HG03175 (cell line): ENCODE data around the gene ARSB.

Source experiments
- ATAC-seq: cut with Tn5 transposase; IDR thresholded peaks from one replicate; pipeline ENCODE4 v1.9.1; 2021; ENCODE audit warnings: mild to moderate bottlenecking, moderate library complexity; ENCODE audit not compliant: unreplicated experiment

ARSB gene

DNA sequence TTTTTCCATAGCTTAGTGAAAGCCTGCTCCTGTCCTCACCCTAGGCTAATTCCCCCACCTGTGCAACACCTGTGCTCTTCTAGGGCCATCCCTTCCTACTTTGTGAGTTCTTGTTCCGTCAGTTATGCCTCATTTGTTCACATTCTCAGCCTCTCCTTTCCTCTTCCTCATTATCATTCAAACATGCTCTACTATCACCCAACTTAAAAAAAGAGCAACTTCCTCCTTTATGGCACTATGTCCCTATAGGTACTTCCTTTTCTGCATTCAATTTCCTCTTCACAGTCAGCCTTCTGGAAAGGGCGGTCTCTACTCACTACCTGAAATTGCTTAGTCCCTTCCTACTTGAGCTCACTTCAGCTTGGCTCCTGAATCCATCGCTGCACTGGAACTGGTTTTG, 224.7 kb downstream of the ARSB start:
- ATAC-seq: no peak

DNA sequence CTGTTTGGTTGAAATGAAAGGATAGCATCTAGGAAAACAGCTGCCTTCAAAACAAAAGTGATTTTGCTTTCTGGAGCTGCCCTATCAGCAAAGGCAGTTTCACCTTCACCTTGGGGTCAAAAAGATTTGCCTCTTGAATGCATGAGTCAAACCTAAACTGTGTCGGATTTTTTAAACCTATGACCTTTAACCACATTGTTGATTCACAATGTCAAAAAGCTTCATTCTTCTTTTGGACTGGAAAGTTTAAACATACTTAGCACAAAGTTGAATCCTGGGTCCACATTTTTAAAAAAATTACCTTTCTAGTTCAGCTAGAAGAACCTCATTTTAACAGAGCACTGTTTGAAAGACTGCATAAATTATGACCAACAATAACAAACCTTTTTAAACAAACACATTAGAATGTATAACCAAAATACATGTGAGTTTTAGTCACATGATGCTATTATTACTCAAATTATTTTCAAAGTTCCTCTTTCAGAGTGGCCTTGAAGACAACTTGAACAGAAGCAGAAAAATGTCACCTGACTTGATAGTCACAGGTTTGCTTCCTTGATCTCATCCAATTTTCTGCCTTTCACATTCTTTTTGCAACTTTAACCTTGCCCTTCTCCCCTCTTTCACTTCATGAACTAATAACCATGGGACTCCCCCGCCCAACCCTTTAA, 226.8 kb downstream of the ARSB start:
- ATAC-seq: peak; percentile 71

DNA sequence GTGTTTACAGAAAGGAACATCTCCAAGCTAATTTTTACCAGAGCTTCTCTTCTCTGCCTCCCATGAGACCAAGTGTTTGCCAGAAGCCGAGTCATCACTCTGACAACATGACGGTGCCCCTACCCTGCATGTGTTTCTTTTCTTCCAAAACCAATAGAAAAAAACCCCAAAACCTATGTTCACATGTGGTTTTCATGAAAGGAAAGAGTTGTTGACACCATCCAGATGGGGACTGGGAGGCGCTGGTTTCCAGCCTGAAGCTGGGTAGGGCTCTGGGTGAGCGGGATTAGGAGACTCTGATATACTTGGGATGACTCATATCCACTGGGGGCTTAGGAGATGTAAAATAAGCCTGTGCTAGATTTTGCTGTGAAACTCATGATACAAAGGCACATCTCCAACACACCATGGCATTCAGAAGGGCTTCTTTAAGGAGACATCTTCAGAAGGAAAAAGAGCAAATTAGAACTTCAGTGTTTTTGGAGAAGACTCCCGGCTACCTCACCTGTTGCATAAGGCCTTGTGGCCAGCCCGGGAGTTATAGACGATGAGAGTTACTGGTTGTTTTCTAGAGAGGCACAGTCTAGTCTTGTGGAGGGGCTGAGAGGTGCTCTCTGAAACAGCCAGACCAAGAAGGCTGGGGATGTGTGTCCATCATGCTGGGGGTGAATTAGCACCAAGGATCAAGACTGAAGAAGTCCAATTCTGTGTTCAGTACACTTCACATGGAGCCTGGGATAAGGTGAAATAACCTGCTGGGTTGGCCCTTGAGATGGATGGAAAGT, 227.6 kb downstream of the ARSB start:
- ATAC-seq: peak; percentile 42

DNA sequence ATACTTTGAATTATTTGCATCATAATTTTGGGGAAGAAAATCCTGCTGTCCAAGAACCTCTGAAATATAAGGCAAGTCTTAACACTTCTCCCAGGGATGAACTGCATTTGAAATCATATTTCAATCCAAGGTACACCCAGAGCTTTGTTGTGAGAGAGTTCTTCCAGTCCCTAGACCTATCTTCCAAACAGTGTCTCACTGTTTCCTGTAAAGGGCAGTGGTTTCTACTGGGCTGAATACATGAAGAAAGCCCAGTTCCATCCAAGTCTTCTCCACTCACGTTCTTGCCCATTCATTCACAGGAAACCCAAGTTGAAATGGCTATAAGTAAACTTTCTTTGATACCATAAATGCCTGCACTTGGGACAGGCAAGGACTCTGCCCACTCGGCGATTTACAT, 228.3 kb downstream of the ARSB start:
- no peak for ATAC-seq

DNA sequence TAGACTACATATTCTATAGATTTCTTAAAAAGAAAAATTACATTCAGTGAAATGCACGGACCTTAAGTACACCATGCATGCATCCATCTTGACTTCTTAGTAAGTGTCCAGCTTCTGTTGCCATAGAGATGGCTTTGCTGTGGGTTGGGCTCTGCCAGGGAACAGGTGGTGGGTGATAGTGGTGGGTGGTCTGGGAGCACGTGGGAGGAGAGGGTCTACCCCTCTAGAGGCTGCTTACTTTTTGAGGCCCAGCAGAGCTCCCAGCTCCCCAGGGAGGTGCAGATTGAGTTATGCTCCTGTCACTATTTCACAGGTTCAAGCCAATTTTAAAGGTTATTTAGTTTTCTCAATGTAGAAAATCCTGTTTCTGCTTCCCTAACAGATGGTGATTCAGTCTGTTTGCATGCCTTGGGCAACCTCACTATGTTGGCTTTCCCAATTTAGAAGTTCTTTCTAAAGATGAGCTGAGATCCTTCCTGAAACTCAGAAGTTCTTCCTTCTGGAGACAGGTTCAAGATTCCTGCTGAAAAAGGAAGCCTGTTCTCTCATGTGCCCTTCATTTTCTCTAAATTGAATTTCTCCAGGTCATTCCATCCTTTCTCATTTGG, 229.2 kb downstream of the ARSB start:
- ATAC-seq: no peak

DNA sequence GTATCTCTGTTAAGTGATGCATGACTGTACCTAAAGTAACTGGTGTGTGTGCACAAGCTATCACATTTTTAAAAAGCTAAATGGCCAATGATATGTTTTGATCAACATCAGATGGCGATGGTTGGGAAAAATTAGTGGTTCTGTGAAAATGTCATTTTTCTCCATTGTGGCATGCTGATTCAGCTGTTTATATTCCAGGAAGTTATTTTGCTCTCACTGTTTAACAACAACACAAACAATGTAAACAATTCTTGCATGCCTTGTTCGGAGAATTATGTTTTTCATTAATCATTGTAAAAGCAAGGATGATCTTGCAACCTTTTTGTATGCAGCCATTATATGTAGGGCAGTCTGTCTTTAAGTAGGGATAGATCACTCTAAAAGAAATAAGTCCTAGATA, 230.5 kb downstream of the ARSB start:
- ATAC-seq: no peak

DNA sequence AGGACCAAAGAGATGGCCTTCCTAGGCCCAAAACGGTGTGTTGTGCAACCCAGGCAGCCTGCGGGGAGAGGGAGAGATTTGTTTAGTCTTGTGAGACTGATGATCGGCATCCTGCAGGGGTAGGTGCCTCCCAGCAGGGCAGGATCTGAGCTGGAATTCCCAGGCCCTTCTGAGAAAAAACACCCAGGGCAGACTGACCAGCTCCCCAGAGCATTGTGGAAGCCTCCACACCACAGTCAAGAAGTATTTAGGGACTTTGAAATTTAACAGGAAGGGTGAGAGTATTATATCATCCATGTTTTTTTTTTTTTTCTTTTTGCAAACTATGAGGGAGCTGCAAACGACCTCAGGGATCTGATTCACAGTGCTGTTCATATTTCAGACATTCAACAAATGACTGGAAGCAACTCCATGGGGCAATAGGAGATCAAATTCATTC, 232.0 kb downstream of the ARSB start:
- no peak for ATAC-seq

DNA sequence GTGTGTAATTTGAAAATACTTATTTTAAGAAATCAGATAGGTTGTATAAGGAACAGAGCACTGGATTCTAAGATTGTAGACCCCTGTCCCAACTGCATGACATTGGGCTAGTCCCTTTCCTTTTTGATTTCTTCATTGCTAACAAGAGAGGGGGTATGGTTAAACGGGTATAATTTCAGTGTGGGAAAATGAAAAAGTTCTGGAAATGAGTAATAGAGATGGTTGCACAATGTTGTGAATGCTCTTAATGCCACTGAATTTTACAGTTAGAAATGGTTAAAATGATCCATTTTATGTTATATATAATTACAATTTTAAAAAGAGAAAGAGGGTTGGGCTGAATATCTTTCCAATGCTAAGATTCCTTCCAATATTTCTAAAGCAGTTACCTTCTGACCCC, 233.2 kb downstream of the ARSB start:
- ATAC-seq: no peak

DNA sequence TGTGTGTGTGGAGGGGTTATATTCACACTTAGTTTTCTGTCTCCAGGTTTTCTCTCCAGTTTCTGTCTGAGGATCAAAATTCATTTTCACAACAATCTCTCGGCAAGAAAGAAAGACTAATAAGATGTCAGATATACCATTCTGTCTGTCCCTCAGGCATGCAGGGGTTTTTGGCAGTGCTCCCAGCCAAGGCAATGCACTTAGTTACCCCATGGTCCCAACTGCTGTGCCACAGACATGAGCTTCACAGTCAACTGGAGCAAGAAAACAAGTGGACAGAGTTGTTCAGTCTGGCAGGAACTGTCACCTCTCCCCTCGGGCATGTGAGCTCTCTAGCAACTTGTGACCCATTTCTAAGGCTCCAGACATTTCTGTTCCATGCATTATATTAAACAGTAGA, 234.8 kb downstream of the ARSB start:
- ATAC-seq: no peak

DNA sequence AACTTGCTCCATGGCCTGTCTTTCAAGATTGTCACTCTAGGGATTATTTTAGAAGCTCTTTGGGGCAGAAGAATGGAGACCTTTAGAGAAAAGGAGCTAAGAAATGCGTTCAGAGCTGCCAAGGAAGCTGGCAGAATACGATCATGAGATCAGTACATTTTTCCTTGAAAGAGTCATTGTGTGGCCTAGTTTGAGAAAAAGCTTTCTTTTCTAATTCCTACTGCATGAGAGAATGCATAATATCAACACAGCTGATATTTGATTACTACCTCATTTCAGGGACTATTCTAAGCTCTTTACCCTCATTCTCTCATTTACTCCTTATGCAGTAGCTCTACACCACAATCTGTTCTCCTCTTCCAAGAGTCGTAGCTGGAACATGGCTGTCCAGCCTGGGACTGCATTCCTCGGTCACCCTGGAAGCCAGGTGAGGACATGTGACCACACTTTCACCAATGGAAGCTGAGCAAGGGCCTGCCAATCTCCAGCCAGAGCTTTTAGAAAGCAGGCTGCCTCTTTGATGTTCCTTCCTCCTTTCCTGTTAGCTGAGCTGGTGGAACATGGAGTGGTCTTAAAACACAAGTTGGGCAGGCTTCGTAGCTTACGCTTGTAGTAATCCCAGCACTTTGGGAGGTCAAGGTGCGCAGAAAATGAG, 237.3 kb downstream of the ARSB start:
- ATAC-seq: no peak

DNA sequence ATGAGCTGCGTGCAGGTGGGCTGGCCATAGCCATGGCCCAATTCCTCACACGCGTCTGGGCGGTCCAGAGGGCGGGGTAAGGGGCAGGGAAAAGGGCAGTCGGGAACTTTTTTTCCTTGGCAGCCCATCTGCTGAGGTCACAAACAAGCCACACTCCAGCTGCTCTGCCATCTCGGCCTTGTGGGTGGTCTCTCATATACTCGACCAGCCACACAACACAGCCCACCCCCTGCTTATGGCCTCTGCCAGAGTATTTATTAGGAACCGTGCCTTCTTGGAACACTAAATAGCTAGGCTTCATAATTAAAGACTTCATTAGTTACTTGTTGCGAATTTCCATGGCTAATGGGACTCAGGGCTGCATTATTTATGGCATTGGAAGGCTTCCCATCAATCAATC, 238.1 kb downstream of the ARSB start:
- ATAC-seq: no peak

DNA sequence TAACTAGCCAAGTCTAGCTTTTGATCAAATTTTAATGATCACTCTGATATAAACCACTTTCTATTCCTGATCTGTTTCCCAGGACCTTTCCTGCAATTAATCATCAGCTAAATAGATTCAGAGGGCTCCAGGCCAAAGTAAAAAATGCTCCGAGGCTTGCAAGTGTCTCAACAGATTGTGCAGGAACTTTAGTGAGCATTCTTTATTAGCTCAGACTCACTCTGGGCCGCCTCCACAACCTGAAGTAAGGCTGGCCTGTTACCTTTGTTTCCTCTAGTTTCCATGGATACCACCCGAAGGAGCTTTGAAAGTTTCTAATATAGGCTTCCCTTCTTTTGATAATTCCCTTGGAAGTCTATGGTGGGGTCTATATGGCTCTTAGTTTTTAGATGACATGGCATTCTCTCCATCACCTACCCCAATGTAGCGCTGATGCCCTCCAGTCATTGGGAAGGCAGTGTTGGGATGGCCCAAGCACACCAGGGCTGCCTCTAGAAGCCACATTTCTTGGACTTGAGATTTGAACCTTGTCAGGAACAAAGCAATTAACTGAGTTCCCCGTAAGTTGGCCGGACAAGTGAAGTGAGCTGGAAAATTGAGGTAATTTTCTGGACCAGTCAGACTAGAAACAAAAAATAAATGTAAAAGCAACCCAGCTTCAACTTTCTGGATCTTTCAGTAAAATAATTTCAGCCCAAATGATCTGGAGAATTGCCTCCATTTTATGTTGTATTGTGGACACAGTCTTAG, 238.9 kb downstream of the ARSB start:
- no peak for ATAC-seq

DNA sequence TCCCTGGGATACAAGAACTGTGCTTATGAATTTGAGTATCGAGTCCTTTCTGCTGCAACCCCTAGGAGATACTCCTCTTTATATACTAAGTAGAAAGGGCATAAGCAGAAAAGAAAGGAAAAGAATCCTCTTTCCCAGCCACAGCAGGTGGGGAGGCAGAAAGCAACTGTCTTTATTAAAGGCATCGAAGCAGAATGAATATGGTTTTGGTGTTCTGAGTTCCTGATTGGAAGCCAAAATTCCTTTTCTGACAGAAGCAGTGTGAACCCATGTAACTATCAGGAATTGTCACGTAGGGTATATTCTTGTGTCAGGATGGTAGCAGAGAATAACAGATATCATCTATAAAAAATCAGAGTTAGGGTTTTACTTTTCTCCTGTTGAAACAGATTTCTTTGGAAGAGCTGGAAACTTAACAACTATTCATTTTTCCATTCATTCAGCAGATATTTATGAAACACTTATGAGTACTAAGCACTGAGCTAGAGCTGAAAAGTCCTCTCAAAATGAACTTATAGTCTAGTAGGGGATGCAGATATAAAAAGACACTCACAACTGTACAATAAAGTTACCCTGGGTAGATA, 240.1 kb downstream of the ARSB start:
- no peak for ATAC-seq

DNA sequence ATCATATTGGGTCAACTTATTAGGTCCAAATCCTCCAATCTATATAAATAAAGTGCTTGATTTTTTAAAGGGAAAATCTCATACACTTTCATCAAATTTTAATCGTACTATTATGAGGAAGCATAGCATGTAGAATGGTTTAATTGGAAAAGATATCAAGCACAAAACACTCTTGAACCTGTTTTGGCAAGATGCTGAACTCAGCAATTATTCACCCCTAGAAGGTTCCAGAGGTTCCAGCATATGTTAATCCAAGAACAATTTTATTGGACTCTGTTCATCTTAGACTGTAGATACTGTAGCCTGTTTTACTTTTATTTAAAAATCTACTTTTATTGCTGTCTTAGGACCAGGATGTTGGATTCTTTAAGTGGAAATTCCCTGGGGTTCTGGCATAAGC, 244.1 kb downstream of the ARSB start:
- no peak for ATAC-seq

DNA sequence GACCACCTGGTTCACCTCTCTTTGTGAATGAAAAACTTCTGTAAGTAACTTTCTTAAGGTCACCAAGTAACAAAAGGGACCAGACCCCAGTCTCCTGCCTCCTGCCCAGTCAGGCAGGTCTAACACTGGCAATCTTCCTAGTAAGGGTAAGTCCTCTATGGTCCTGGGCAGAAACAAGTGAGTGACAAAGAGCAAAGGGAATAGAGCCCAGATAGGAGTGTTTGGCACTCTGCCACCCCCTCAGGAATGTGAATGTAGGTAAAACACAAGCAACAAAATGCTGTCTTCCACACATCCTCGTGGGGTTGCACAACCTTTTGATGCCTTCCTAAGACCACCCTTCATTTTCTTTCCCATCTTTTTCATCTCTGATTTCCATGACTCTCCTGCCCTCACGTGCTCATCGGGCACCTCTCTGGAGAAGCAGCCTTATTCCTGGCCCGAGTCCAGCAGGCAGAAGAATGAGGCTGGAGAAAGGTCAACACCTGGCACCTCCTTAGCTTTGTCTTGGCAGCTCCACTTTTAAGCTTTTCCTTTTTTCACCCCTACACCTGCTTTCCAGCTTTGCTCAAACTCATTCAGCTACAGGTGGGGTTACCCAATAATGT, 246.3 kb downstream of the ARSB start:
- ATAC-seq: no peak

DNA sequence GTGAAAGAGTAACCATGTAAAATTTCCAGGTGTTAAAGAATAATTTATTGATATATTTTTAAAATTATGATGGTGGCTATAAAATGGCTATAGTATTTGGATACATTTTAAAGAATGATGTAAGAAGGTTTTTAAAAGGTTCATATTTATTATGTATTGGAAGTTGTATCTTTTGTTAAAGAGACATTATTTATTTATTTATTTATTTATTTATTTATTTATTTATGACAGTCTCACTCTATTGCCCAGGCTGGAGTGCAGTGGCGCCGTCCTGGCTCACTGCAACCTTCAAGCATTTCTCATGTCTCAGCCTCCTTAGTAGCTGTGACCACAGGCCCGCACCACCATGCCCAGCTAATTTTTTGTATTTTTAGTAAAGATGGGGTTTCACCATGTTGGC, 247.0 kb downstream of the ARSB start:
- no peak for ATAC-seq

DNA sequence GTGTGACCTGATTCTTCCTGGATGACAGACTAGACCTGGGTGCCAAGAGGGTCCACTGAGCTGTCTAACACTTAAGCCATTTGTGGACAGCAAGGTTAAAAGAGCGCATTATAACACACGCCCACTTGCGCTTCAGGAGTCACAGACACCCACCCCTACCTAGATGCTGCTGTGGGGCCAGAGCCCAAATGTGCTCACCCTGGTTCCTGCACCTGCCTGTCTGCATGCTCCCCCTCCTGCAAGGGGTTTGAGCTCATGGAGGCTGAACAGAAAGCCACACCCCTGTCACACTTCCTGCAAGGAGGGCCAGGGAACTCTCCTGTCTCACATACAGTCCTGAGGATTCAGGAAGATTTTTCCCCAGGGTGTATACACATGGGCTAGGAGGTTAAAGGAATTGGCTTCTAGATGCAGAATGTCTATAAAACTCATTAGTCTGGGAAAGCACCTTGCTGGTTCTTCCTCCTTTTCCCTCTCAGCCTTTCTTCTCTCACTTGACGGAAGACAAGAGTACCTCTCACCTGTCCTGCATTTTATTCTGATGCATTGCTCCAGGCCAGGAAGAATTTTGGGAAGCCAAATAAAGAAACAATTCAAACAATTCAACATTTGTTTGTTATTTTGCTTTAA, 249.2 kb downstream of the ARSB start:
- no peak for ATAC-seq

DNA sequence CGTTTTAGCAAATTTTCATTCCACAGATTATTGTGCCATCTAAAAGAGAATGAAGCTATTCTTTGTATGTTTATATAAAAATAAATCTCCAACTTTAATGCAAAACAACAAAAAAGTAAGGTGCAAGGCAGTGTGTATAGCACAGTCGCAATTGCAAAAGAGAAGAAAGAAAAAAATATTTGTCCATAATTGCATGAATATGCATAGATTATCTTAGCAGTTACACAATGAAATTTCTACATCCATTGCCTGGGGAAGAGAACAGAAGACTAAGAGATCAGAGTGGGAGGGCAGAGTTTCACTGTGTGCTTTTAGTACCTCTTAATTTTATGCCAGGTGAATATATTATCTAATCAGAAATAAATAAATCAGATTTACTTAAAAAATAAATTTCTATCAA, 250.2 kb downstream of the ARSB start:
- ATAC-seq: no peak

DNA sequence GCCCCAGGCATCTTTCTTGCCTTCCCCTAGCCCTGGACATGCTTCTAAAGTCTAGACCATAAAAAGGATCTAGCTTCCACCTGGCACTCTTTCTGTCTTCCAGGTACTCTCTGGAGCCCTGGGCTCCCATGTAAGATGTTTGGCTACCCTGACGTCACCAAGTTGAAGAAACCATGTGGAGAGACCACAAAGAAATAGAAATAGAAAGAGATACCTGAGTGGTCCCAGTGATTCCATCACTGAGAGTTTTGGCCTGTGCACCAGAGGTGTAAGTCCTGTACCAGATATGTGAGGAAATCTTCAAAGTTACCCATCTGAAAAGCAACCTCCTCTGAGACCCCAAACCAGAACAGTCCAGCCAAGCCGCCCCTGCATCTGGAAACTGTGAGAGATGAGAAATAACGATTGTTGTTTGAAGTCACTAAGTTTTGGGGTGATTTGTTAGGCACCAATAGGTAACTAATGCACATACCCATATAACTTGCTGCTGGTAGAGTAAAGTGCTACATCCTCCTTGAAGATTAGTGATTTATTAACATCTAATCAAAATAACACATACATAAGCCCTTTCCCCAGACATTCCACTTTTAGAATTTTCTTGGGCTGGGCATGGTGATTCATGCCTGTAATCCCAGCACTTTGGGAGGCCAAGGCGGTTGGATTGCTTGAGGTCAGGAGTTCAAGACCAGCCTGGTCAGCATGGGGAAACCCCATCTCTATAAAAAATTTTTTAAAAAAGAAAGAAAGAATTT, 250.8 kb downstream of the ARSB start:
- peak; percentile 61 for ATAC-seq
